H1 (cell line): ENCODE measurements around the gene DDX43. TPM values are rescaled to one million over a fixed set of nuclear protein-coding genes. Genes with fewer than 3 reads are reported as not detected.

ENCODE experiments used
- CTCF ChIA-PET: fragments of 300-600 bp; sonication (Branson Sonifier 250); formaldehyde crosslinking; loops from one replicate; lab custom pipeline; 2021; ENCODE audit not compliant: partially characterized antibody; lab: Charles Lee
- POLR2A ChIA-PET: fragments of 300-600 bp; sonication (Branson Sonifier 250); formaldehyde crosslinking; loops from one replicate; lab custom pipeline; 2021; ENCODE audit warnings: inconsistent platforms; ENCODE audit not compliant: partially characterized antibody; lab: Charles Lee
- DNase-seq, 2 experiments: peaks; one replicate each; pipeline versions ENCODE4 v3.0.0 to v3.0.0-alpha.2; 2010 to 2022; ENCODE audit warnings: low spot score in 2 of 2, low read depth in 1 of 2, mixed read lengths in 1 of 2
- FAIRE-seq: peaks from 2 replicates; lab custom pipeline; 2011; peaks lifted over from hg19 to GRCh38; lab: Jason Lieb, UNC
- H2AFZ ChIP-seq: 2 replicates; pipeline ENCODE4 v1.8.1; 2012; ENCODE audit warnings: low read length, inconsistent platforms
- H2AK5ac ChIP-seq: 2 replicates; pipeline ENCODE4 v1.6.1; 2013; ENCODE audit warnings: low read depth, low read length
- H2BK120ac ChIP-seq: replicated peaks from 2 replicates; pipeline ENCODE3; 2013; ENCODE audit warnings: low read depth, low read length, inconsistent platforms
- H2BK12ac ChIP-seq: 2 replicates; pipeline ENCODE4 v1.6.1; 2013; ENCODE audit warnings: low read depth, low read length
- H2BK15ac ChIP-seq: 2 replicates; pipeline ENCODE4 v1.6.1; 2013; ENCODE audit warnings: low read length
- H2BK20ac ChIP-seq: 2 replicates; pipeline ENCODE4 v1.6.1; 2013; ENCODE audit warnings: low read length
- H2BK5ac ChIP-seq: 2 replicates; pipeline ENCODE4 v1.6.1; 2013; ENCODE audit warnings: low read depth, low read length
- H3K14ac ChIP-seq: 2 replicates; pipeline ENCODE4 v1.6.1; 2013; ENCODE audit warnings: inconsistent platforms; ENCODE audit not compliant: insufficient read length
- H3K18ac ChIP-seq: 2 replicates; pipeline ENCODE4 v1.6.1; 2013; ENCODE audit warnings: low read length; ENCODE audit errors: extremely low read depth
- H3K23ac ChIP-seq: 2 replicates; pipeline ENCODE4 v1.6.1; 2013; ENCODE audit warnings: inconsistent platforms; ENCODE audit not compliant: insufficient read length
- H3K23me2 ChIP-seq: 2 replicates; pipeline ENCODE4 v1.6.1; 2013; ENCODE audit warnings: low read depth, low read length
- H3K27ac ChIP-seq: 2 replicates; pipeline ENCODE4 v1.6.1; 2011; ENCODE audit warnings: low read depth, low read length, inconsistent platforms
- H3K27me3 ChIP-seq, 4 experiments: replicated peaks in 1 of 4; 1 replicate in 1 of 4; 2 replicates in 3 of 4; pipeline versions ENCODE4 v1.6.1 to v1.8.1; 2011 to 2013; ENCODE audit warnings: low read length in 3 of 4, mild to moderate bottlenecking in 3 of 4, inconsistent platforms in 2 of 4, mixed read lengths in 2 of 4, moderate library complexity in 1 of 4; ENCODE audit not compliant: control insufficient read depth in 3 of 4, insufficient read depth in 3 of 4; ENCODE audit errors: extremely low read depth in 1 of 4
- H3K36me3 ChIP-seq, 4 experiments: 2 replicates each; pipeline versions ENCODE4 v1.6.1 to v1.8.1; 2011 to 2013; ENCODE audit warnings: mild to moderate bottlenecking in 4 of 4, low read length in 3 of 4, moderate library complexity in 2 of 4, control low read depth in 1 of 4, inconsistent platforms in 1 of 4; ENCODE audit not compliant: insufficient read depth in 4 of 4, control insufficient read depth in 2 of 4
- H3K4ac ChIP-seq: replicated peaks from 2 replicates; pipeline ENCODE3; 2013; ENCODE audit warnings: low read length, low read depth, mixed read lengths, inconsistent platforms; ENCODE audit not compliant: insufficient read length
- H3K4me1 ChIP-seq, 4 experiments: replicated peaks in 1 of 4; 1 replicate in 1 of 4; 2 replicates in 3 of 4; pipeline versions ENCODE4 v1.6.1 to v1.8.1; 2011 to 2013; ENCODE audit warnings: low read length in 3 of 4, inconsistent platforms in 2 of 4, mixed read lengths in 1 of 4; ENCODE audit not compliant: insufficient read depth in 4 of 4, control insufficient read depth in 3 of 4
- H3K4me2 ChIP-seq, 2 experiments: 2 replicates each; pipeline versions ENCODE4 v1.6.1 to v1.8.1; 2011 to 2013; ENCODE audit warnings: low read depth in 2 of 2, low read length in 2 of 2, control low read depth in 1 of 2, inconsistent platforms in 1 of 2, mild to moderate bottlenecking in 1 of 2; ENCODE audit not compliant: insufficient read depth in 1 of 2
- H3K4me3 ChIP-seq, 4 experiments: fragments of 200-600, 300-600 bp in 1 of 4; sonication (generic), shearing (Covaris generic), sonication (Bioruptor Twin) in 1 of 4; 2 replicates each; pipeline versions ENCODE4 v1.5.1 to v1.8.1; 2011 to 2016; ENCODE audit warnings: low read length in 4 of 4, low read depth in 3 of 4, control low read depth in 2 of 4, inconsistent platforms in 2 of 4, mild to moderate bottlenecking in 2 of 4, mixed read lengths in 1 of 4, moderate library complexity in 1 of 4; ENCODE audit not compliant: insufficient read depth in 2 of 4; ENCODE audit errors: extremely low read depth in 1 of 4
- H3K56ac ChIP-seq: replicated peaks from 2 replicates; pipeline ENCODE3; 2013; ENCODE audit warnings: low read depth, mild to moderate bottlenecking, mixed read lengths, low read length, inconsistent platforms; ENCODE audit not compliant: insufficient read length
- H3K79me1 ChIP-seq: 2 replicates; pipeline ENCODE4 v1.6.1; 2013; ENCODE audit warnings: low read depth, low read length, control low read depth
- H3K79me2 ChIP-seq, 2 experiments: 2 replicates each; pipeline versions ENCODE4 v1.6.1 to v1.8.1; 2012 to 2013; ENCODE audit warnings: low read length in 2 of 2, mild to moderate bottlenecking in 2 of 2, inconsistent platforms in 1 of 2; ENCODE audit not compliant: insufficient read depth in 2 of 2, control insufficient read depth in 1 of 2
- H3K9ac ChIP-seq, 4 experiments: replicated peaks in 1 of 4; 1 replicate in 1 of 4; 2 replicates in 3 of 4; pipeline versions ENCODE4 v1.6.1 to v1.8.1; 2011 to 2013; ENCODE audit warnings: low read depth in 3 of 4, low read length in 3 of 4, control low read depth in 2 of 4, mild to moderate bottlenecking in 2 of 4, moderate library complexity in 2 of 4, inconsistent platforms in 1 of 4; ENCODE audit errors: extremely low read depth in 1 of 4
- H3K9me3 ChIP-seq, 2 experiments: 2 replicates each; pipeline versions ENCODE4 v1.6.1 to v1.8.1; 2012 to 2013; ENCODE audit warnings: mild to moderate bottlenecking in 2 of 2, moderate library complexity in 2 of 2, control low read depth in 1 of 2, inconsistent platforms in 1 of 2, low read depth in 1 of 2, low read length in 1 of 2, mixed read lengths in 1 of 2; ENCODE audit not compliant: insufficient read depth in 2 of 2
- H4K20me1 ChIP-seq, 2 experiments: replicated peaks in 1 of 2; 2 replicates each; pipeline versions ENCODE3 to v1.8.1; 2011 to 2013; ENCODE audit warnings: inconsistent platforms in 2 of 2, low read length in 2 of 2, mild to moderate bottlenecking in 1 of 2; ENCODE audit not compliant: insufficient read depth in 2 of 2, control insufficient read depth in 1 of 2
- H4K5ac ChIP-seq: 2 replicates; pipeline ENCODE4 v1.6.1; 2013; ENCODE audit warnings: low read length, low read depth, mixed read lengths, inconsistent platforms; ENCODE audit not compliant: insufficient read length
- H4K8ac ChIP-seq: 2 replicates; pipeline ENCODE4 v1.8.0; 2013; ENCODE audit warnings: mild to moderate bottlenecking, moderate library complexity, low read length, inconsistent platforms; ENCODE audit not compliant: insufficient read depth; ENCODE audit errors: extremely low read depth
- H4K91ac ChIP-seq: replicated peaks from 2 replicates; pipeline ENCODE3; 2013; ENCODE audit warnings: low read length, mixed read lengths, inconsistent platforms; ENCODE audit not compliant: insufficient read length
- HDAC2 ChIP-seq, 2 experiments: fragments of 300-600 bp in 1 of 2; sonication (generic) in 1 of 2; IDR thresholded peaks; 2 replicates each; pipeline ENCODE4 v1.6.1; 2011 to 2012; ENCODE audit warnings: low read depth in 2 of 2, low read length in 2 of 2, mild to moderate bottlenecking in 2 of 2, moderate library complexity in 2 of 2, borderline replicate concordance in 1 of 2, inconsistent platforms in 1 of 2
- JUN ChIP-seq: IDR thresholded peaks from 2 replicates; pipeline ENCODE4 v1.6.1; 2011; ENCODE audit warnings: low read depth, mild to moderate bottlenecking, improper control_type of control experiment, low read length
- PHF8 ChIP-seq: fragments of 200-600 bp; sonication (generic); conservative IDR thresholded peaks from 2 replicates; pipeline ENCODE4 v1.7.1; 2012; ENCODE audit warnings: low read depth, mild to moderate bottlenecking, inconsistent platforms, low read length, moderate library complexity
- POLR2AphosphoS5 ChIP-seq: IDR thresholded peaks from 2 replicates; pipeline ENCODE4 v1.6.1; 2011; ENCODE audit warnings: low read depth, low read length
- RBBP5 ChIP-seq: IDR thresholded peaks from 2 replicates; pipeline ENCODE4 v1.7.1; 2012; ENCODE audit warnings: low read depth, mild to moderate bottlenecking, inconsistent platforms, low read length, moderate library complexity, borderline replicate concordance
- SP1 ChIP-seq: IDR thresholded peaks from 2 replicates; pipeline ENCODE4 v1.6.1; 2011; ENCODE audit warnings: low read depth, low read length
- SP2 ChIP-seq: IDR thresholded peaks from 2 replicates; pipeline ENCODE4 v1.6.1; 2012; ENCODE audit warnings: mild to moderate bottlenecking, low read length, inconsistent platforms
- TAF7 ChIP-seq: optimal IDR thresholded peaks from 2 replicates; pipeline ENCODE3; 2011; ENCODE audit warnings: low read depth, mild to moderate bottlenecking, inconsistent platforms, low read length, moderate library complexity, borderline replicate concordance
- TBP ChIP-seq: IDR thresholded peaks from 2 replicates; pipeline ENCODE4 v1.6.1; 2011; ENCODE audit warnings: low read depth, low read length, improper control_type of control experiment
- WGBS, 2 experiments: shearing (Covaris generic) in 1 of 2; methylation state at CpG; one replicate each; pipeline versions ENCODE4 v1.1.6 to v1.1.7; 2013 to 2015; ENCODE audit warnings: low lambda C conversion rate in 2 of 2, mixed read lengths in 2 of 2, inconsistent platforms in 1 of 2, low coverage in 1 of 2, missing lambda C conversion rate in 1 of 2; ENCODE audit not compliant: insufficient replicate concordance in 2 of 2, insufficient coverage in 1 of 2, insufficient read length in 1 of 2; ENCODE audit errors: extremely low coverage in 1 of 2, missing lambda C conversion rate in 1 of 2; 5-methylcytosine and 5-hydroxymethylcytosine counted together
- polyA plus RNA-seq, 7 experiments: library from polyadenylated mRNA; depleted of rRNA in 3 of 7; stranded (reverse) in 5 of 7; unstranded in 2 of 7; fragments of >200 nt in 5 of 7; fragments of 200-250 nt in 2 of 7; gene quantifications; 1 replicate in 5 of 7; 2 replicates in 1 of 7; 4 replicates in 1 of 7; pipeline versions ENCODE4 v1.2.1 to v1.2.3, GENCODE V29; 2011 to 2013; ENCODE audit warnings: missing spikeins in 2 of 7, mixed read lengths in 2 of 7
- total RNA-seq: library from RNA; stranded (reverse); fragmentation: NEBNext Ultra II Directional; extraction: Animal tissue kit (Norgen Biotek cat#: 25700); gene quantifications from 2 replicates; pipeline ENCODE4 v1.2.1, GENCODE V29; 2021
- TF ChIP-seq, protein P1 (sequence below), 3 experiments: IDR thresholded peaks; 1 replicate in 2 of 3; 2 replicates in 1 of 3; pipeline versions ENCODE4 v1.5.1 to v1.6.1; 2011; ENCODE audit warnings: low read length in 3 of 3, mild to moderate bottlenecking in 3 of 3, inconsistent platforms in 2 of 3, low read depth in 1 of 3, moderate library complexity in 1 of 3; ENCODE audit not compliant: insufficient read depth in 1 of 3; ENCODE audit errors: control extremely low read depth in 1 of 3

The DDX43 gene
- total and polyA plus RNA-seq, 2 of the 8 experiments (the other 6 are each of a cell fraction or from before 2014, with no cell fraction given) = 0.05 TPM; not detected in 1

DNA sequence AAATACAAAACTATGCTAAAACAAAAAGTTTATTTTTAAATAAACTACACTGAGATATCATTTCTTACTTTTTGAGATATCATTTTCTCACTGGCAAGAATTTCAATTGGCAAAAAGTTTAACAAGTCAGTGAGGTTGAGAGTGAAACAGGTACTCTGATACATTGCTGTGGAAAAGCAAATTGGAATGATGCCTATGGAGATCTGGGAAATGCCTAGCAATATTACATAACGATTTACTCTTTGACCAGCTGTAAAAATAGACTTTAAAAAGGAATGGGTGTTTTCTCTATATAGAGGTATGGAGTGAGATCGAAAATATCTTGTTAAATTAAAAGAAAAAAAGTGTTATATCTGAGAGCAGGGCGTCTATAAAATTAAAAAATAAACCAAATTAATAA, 40.6 kb downstream of the DDX43 start:
- no peak overlapping the region for H3K4me3 ChIP-seq
- FAIRE-seq (no peak), DNase-seq (no peak)
- H3K27ac ChIP-seq = no peak overlapping the region
- WGBS, 2 experiments = 85% methylated on average over 3 of the region's 3 CpGs; no CpG with 5 or more reads in 1 of the 2 experiments
- no peak overlapping the region for H3K14ac ChIP-seq
- no peaks in the 10 kb centered on the region for H3K27me3 ChIP-seq
- H3K18ac ChIP-seq = no peak overlapping the region
- H3K79me1 ChIP-seq = no peaks in the 10 kb centered on the region
- H2BK15ac ChIP-seq = no peak overlapping the region
- CTCF ChIA-PET = interaction anchor here (0.6 kb wide), 1 partner anchor 1435 kb away, joined by 3 read pairs; no protein-coding TSS in a partner anchor
- H3K79me2 ChIP-seq = no peaks in the 10 kb centered on the region
- peaks cover 0 to 2% (median 0%) of the 10 kb centered on the region in 4 experiments; a peak in 3 of 8 replicates for H3K36me3 ChIP-seq
- no peak overlapping the region for H2AK5ac ChIP-seq
- H3K4ac ChIP-seq = no peak overlapping the region
- no peaks in the 10 kb centered on the region for H3K23me2 ChIP-seq
- no peak overlapping the region for H3K9ac ChIP-seq
- no peak overlapping the region for H2BK120ac ChIP-seq
- H3K4me1 ChIP-seq = no peaks in the 10 kb centered on the region
- no peaks in the 10 kb centered on the region for H3K9me3 ChIP-seq
- H4K8ac ChIP-seq = no peak overlapping the region
- no peak overlapping the region for H4K91ac ChIP-seq
- no peak overlapping the region for H4K5ac ChIP-seq
- TF ChIP-seq SP1 (no peak), PHF8 (no peak), JUN (no peak), POLR2AphosphoS5 (no peak), HDAC2 (IDR thresholded peaks at IDR 0.05; ENCODE audit: borderline replicate concordance in 1 of 2, low read depth in 2 of 2, low read length in 2 of 2) (no peak), RBBP5 (no peak), TAF7 (no peak), SP2 (no peak), TBP (no peak)
- TF ChIP-seq, protein P1, sequence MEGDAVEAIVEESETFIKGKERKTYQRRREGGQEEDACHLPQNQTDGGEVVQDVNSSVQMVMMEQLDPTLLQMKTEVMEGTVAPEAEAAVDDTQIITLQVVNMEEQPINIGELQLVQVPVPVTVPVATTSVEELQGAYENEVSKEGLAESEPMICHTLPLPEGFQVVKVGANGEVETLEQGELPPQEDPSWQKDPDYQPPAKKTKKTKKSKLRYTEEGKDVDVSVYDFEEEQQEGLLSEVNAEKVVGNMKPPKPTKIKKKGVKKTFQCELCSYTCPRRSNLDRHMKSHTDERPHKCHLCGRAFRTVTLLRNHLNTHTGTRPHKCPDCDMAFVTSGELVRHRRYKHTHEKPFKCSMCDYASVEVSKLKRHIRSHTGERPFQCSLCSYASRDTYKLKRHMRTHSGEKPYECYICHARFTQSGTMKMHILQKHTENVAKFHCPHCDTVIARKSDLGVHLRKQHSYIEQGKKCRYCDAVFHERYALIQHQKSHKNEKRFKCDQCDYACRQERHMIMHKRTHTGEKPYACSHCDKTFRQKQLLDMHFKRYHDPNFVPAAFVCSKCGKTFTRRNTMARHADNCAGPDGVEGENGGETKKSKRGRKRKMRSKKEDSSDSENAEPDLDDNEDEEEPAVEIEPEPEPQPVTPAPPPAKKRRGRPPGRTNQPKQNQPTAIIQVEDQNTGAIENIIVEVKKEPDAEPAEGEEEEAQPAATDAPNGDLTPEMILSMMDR (IDR thresholded peaks at IDR 0.05; ENCODE audit: control extremely low read depth in 1 of 3, insufficient read depth in 1 of 3, low read depth in 1 of 3, low read length in 3 of 3) = no peak
- H2BK5ac ChIP-seq = no peak overlapping the region
- no peak overlapping the region for H2BK20ac ChIP-seq
- H2AFZ ChIP-seq = no peak overlapping the region
- H3K56ac ChIP-seq = no peak overlapping the region
- H4K20me1 ChIP-seq = no peaks in the 10 kb centered on the region
- H3K23ac ChIP-seq = no peak overlapping the region
- POLR2A ChIA-PET = no interaction called here
- H3K4me2 ChIP-seq = no peak overlapping the region
- no peak overlapping the region for H2BK12ac ChIP-seq
